DMS153 (cell line): Measurements from ENCODE around the gene NRF1.
"Not testable (repeated sequence)": the region's sequence is repeated elsewhere in the genome, so short reads cannot be mapped to it uniquely, and the experiment has no call there.

Experiments
- DNase-seq: peaks from one replicate; lab custom pipeline; 2025; lab: John Stamatoyannopoulos, UW

The NRF1 gene

GRCh38 chr7:129611246-129612111, at the start of gene NRF1:
NRF1 (plus strand) TSS chr7:129611720; CDS start chr7:129657352, 45,632 bp downstream.
- DNase-seq: peak; percentile 87

- DNase-seq: not testable (repeated sequence)
Measured at GRCh38 chr7:129566323-129566722, 45.2 kb upstream of the NRF1 start.

- DNase-seq: no peak
Measured at GRCh38 chr7:129567377-129567776, 44.1 kb upstream of the NRF1 start.

- DNase-seq: no peak
Measured at GRCh38 chr7:129568240-129568639, 43.3 kb upstream of the NRF1 start.

GRCh38 chr7:129569326-129569725, 42.2 kb upstream of the NRF1 start:
- DNase-seq: no peak

GRCh38 chr7:129569811-129570215, 41.7 kb upstream of the NRF1 start:
- DNase-seq: no peak

- DNase-seq: no peak
Measured at GRCh38 chr7:129571201-129571600, 40.3 kb upstream of the NRF1 start.

GRCh38 chr7:129572205-129572604, 39.3 kb upstream of the NRF1 start:
- DNase-seq: no peak

GRCh38 chr7:129574487-129574886, 37.0 kb upstream of the NRF1 start:
- no peak for DNase-seq

GRCh38 chr7:129575699-129576098, 35.8 kb upstream of the NRF1 start:
- DNase-seq: no peak

- DNase-seq: no peak
Measured at GRCh38 chr7:129576138-129576537, 35.4 kb upstream of the NRF1 start.

- no peak for DNase-seq
Measured at GRCh38 chr7:129578829-129579228, 32.7 kb upstream of the NRF1 start.

- not testable (repeated sequence) for DNase-seq
Measured at GRCh38 chr7:129586179-129586578, 25.3 kb upstream of the NRF1 start.

GRCh38 chr7:129588268-129588667, 23.3 kb upstream of the NRF1 start:
- DNase-seq: no peak

GRCh38 chr7:129591868-129592267, 19.7 kb upstream of the NRF1 start:
- no peak for DNase-seq

- DNase-seq: not testable (repeated sequence)
Measured at GRCh38 chr7:129596386-129596785, 15.1 kb upstream of the NRF1 start.

GRCh38 chr7:129597672-129598071, 13.8 kb upstream of the NRF1 start:
- no peak for DNase-seq

- DNase-seq: no peak
Measured at GRCh38 chr7:129599174-129599573, 12.3 kb upstream of the NRF1 start.

- not testable (repeated sequence) for DNase-seq
Measured at GRCh38 chr7:129603594-129603993, 7.9 kb upstream of the NRF1 start.

- not testable (repeated sequence) for DNase-seq
Measured at GRCh38 chr7:129604021-129604420, 7.5 kb upstream of the NRF1 start.

- no peak for DNase-seq
Measured at GRCh38 chr7:129604713-129605437, 6.6 kb upstream of the NRF1 start.

- DNase-seq: no peak
Measured at GRCh38 chr7:129605960-129606614, 5.4 kb upstream of the NRF1 start.

- no peak for DNase-seq
Measured at GRCh38 chr7:129606803-129607202, 4.7 kb upstream of the NRF1 start.
